Measurements from ENCODE around the gene SELENOO.

SELENOO gene

DNA sequence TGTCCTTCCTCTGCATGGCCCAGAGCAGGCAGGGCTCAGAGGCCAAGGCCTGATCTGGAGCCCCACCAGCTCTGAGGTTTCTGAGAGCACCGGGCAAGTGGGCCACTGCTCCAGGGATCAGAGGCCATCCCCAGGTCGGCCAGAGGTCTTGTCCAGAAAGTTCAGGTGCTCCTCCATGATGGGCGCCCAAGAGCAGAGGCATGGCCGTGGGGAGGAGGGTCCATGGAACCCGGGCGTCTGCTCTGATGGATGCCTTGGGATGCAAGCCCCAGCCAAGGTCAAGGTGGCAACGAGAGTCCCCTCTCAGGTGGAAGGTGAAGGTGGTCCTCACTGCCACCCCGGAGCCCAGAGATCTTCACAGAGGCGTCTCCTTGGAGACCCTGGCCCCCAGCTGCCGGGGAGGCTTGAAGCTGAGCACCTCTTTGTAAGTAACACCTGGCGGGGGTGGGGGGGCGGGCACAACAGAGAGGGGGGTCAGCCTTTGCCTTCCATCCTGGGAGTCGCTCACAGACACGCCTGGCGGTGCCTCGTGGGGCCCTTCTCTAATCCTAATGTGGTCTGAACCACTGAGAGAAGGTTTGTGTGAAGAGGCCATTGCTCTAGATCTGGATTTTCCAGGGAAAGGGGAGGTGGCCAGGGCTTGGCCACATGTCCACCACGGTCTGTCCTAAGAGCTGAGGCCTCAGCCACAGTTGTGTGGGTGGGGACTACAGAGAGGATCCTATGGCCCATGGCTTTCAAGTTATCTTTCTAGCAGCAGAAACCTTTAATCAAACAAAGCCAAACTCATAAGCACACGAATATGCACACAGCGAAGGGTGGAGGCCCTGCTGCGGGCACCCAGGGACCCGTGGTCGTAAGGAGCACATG, 52.5 kb downstream of the SELENOO start:
- DNase-seq (ENCODE audit: low read depth): no peak

GRCh38 chr22:50253941-50254340, 53.1 kb downstream of the SELENOO start:
- no peak for DNase-seq (ENCODE audit: low read depth)

GRCh38 chr22:50255099-50255498, 54.3 kb downstream of the SELENOO start:
- no peak for DNase-seq (ENCODE audit: low read depth)

GRCh38 chr22:50255607-50256006, 54.8 kb downstream of the SELENOO start:
- DNase-seq (ENCODE audit: low read depth): no peak

DNA sequence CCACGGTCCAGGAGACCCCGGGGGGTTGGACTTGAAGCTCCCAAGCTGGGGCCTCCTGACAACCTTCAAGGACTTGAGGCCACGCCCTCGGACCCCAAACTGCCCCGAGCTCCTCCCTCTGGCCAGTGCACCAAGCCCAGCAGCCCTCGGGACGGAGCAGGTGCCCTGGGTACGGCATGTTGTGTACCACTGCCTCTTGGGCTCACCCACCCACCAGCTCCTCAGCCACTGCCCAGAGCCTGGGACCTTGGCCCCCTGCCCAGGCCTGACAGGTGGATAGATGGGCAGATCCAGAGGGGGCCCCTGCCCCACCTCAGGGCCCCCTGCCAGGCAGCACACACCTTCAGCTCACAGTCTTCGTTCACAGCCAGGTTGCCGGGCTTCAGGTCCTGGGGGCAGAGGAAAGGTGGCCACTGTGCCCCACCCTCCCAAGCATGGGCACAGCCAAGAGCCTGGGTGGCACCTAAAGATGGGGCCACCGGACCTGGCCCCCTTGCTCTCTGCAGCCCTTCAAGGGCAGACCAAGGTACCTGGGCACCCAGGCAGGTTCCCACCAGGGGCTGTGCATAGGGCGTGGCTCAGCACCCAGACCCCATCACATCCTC, 55.5 kb downstream of the SELENOO start:
- DNase-seq (ENCODE audit: low read depth): no peak

DNA sequence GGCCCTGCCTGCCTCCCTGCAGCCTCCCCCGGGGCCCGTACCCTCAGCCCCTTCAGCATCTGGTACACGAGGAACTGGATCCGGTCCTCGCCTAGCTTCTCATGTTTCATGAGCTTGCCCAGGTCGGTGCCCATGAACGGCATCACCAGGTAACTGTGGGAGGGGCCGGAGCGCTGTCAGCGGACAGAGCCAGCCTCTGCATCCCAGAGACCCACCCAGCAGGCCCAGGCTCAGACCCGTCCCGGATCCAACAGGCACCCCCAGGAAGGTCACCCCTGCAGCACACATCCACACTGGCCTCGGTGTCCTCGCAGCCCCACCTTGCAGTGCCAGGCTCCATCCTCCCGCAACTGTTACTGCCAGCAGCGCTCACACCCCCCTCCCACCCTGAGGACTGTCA, 56.2 kb downstream of the SELENOO start:
- DNase-seq (ENCODE audit: low read depth): no peak

- no peak for DNase-seq (ENCODE audit: low read depth)
Observed at GRCh38 chr22:50257451-50258360, 56.9 kb downstream of the SELENOO start.

- no peak for DNase-seq (ENCODE audit: low read depth)
Observed at GRCh38 chr22:50258361-50259292, 57.8 kb downstream of the SELENOO start.

GRCh38 chr22:50259302-50259701, 58.5 kb downstream of the SELENOO start:
- no peak for DNase-seq (ENCODE audit: low read depth)

DNA sequence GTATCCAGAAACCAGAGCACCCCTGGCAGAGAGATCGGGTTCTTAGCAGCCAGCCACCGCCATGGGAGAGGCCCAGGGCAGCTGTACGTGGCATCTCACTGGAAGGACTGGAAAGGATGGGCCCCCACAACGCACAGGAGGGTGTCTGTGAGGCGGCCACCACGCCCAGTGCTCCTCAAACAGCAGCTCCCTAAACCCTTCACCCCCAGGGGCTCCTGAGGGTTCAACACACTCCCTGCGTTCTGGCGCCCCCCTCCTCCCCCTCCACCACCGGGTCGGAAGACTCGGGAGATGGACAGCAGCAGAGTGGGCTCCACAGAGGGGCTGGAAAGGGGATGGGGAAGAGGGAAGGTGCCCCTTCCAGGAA, 59.6 kb downstream of the SELENOO start:
- no peak for DNase-seq (ENCODE audit: low read depth)

- DNase-seq (ENCODE audit: low read depth): no peak
Observed at GRCh38 chr22:50260801-50261614, 60.2 kb downstream of the SELENOO start.

- DNase-seq (ENCODE audit: low read depth): no peak
Observed at GRCh38 chr22:50261615-50262459, 61.0 kb downstream of the SELENOO start, which contains the start of gene MAPK12. TSS of gene MAPK12 (minus strand) at chr22:50261683. CDS start at chr22:50261509, 174 bp downstream.

- no peak for DNase-seq (ENCODE audit: low read depth)
Observed at GRCh38 chr22:50262460-50262911, 61.7 kb downstream of the SELENOO start.

DNA sequence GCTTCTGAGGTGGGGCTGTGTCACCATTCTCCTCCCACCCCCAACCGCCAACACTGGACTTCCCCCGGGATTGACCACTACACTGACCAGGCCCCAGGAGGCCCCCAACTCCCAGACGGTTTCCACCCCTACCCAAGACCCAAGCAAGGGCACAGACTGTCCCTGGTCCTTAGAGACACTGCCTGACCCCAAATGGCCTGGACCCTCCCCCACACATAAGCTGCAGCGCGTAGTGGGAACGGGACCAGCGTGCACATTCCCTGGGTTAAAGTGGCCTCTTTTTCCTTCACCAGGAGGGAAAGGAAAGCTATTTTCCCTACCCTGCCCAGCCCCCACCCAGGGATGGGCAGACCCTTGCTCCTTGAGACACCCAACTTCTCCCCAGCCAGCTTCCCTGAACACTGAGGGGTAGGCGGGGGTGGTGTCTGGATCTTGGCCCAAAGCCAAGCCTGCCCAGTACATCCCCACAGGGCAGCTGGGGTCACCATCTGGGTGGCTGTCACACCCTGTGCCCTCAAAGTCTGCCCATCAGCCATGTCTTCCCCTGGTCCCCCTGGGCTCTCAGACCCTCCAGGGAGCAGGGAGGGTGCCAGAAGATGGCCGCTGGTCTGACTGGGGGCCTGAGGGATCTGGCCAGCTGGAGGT, 62.3 kb downstream of the SELENOO start:
- no peak for DNase-seq (ENCODE audit: low read depth)

GRCh38 chr22:50264104-50264745, 63.4 kb downstream of the SELENOO start:
- DNase-seq (ENCODE audit: low read depth): no peak

DNA sequence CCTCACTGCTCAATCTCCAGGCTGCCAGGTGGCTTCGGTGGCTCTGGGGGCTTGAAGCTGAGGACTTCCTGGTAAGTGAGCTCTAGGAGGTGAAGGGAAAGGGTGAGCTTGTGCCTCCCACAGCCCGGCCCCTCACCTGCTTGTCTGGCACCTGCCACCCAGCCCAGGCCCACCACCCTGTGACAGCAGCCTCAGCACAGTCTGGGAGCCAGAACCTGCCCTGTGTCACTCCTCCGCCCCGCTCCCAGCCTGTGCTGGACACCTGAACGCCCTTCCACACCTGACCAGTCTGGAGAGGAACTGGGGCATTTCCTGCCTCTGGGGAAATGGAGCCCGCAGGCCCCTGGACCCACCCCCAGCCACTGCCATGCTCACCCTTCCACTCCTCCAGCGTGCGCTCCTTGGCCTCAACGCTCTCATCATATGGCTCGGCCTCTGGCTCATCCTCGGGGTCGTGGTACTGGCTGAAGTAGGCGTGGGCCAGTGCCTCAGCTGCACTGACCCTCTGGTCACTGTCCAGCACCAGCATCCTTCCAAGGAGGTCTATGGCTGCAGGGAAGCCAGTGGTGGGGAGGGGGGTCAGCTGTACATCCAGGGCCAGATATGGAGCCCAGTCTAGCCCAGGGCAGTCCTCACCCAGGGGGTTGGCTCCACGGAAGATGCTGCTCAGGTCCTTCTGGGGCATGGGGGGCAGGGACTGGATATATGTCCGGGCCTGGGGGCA, 64.3 kb downstream of the SELENOO start:
- no peak for DNase-seq (ENCODE audit: low read depth)

DNA sequence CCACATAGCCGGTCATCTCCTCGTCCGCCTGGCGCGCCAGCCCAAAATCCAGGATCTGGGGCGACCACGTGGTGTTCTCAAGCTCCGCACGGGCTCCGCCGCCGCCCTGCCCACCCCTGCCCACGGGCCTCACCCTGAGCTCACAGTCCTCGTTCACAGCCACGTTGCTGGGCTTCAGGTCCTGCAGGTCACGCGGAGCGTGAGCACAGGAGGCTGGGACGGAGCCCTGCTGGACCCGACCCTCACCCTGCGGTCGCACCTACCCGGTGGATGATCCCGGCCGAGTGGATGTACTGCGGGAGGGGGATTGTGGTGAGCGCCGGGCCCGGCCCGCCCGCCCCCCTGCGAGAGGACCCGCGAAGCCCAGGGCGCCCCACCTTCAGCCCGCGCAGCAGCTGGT, 66.2 kb downstream of the SELENOO start:
- no peak for DNase-seq (ENCODE audit: low read depth)
